OCI-LY3 (cell line): ENCODE results near the gene NT5M.
"Not testable (repeated sequence)": the region's sequence is repeated elsewhere in the genome, so short reads cannot be mapped to it uniquely, and the experiment has no call there.

ENCODE experiments used
- H2AFZ ChIP-seq: fragments of 200-600, 300-600 bp; shearing (Covaris generic); 2 replicates; pipeline ENCODE4 v1.6.0; 2014; ENCODE audit warnings: antibody characterized with exemption, low read depth, low read length
- H3K27ac ChIP-seq: fragments of 200-600, 300-600 bp; sonication (generic); 2 replicates; pipeline ENCODE4 v1.5.1; 2014; ENCODE audit warnings: mild to moderate bottlenecking, low read length, moderate library complexity, mixed read lengths
- H3K27me3 ChIP-seq: fragments of 200-600, 300-600 bp; sonication (generic); 2 replicates; pipeline ENCODE4 v1.6.1; 2014; ENCODE audit warnings: low read depth, low read length, mixed read lengths
- H3K36me3 ChIP-seq: fragments of 200-600, 300-600 bp; sonication (generic); replicated peaks from 2 replicates; pipeline ENCODE3; 2014; ENCODE audit warnings: low read depth, low read length, mixed read lengths
- H3K4me1 ChIP-seq: fragments of 300-600, 200-600 bp; sonication (generic); 2 replicates; pipeline ENCODE4 v1.6.1; 2014; ENCODE audit warnings: low read length, mixed read lengths
- H3K4me2 ChIP-seq: fragments of 200-600, 300-600 bp; sonication (generic); 2 replicates; pipeline ENCODE4 v1.6.1; 2014; ENCODE audit warnings: low read length, mixed read lengths
- H3K4me3 ChIP-seq: fragments of 300-600, 200-600 bp; sonication (generic); 2 replicates; pipeline ENCODE4 v1.5.1; 2014; ENCODE audit warnings: antibody characterized with exemption, mild to moderate bottlenecking, low read length, moderate library complexity
- H3K79me2 ChIP-seq: fragments of 300-600, 200-600 bp; shearing (Covaris generic); 2 replicates; pipeline ENCODE4 v1.6.1; 2014; ENCODE audit warnings: mild to moderate bottlenecking, low read length, mixed read lengths
- H3K9ac ChIP-seq: fragments of 300-600, 200-600 bp; shearing (Covaris generic); 2 replicates; pipeline ENCODE4 v1.6.0; 2014; ENCODE audit warnings: mild to moderate bottlenecking, low read length, moderate library complexity
- H3K9me3 ChIP-seq: fragments of 200-600, 300-600 bp; shearing (Covaris generic); 2 replicates; pipeline ENCODE4 v1.6.1; 2014; ENCODE audit warnings: low read length, mixed read lengths; ENCODE audit not compliant: insufficient read depth
- H4K20me1 ChIP-seq: fragments of 200-600, 300-600 bp; sonication (generic); 2 replicates; pipeline ENCODE4 v1.6.1; 2016; ENCODE audit warnings: low read length, mixed read lengths; ENCODE audit not compliant: insufficient read depth
- CTCF ChIP-seq: fragments of 200-600, 300-600 bp; sonication (generic); IDR thresholded peaks from 2 replicates; pipeline ENCODE4 v1.5.1; 2014; ENCODE audit warnings: antibody characterized with exemption, low read length, low read depth
- EZH2phosphoT487 ChIP-seq: fragments of 200-600 bp; shearing (Covaris generic); IDR thresholded peaks from 2 replicates; pipeline ENCODE4 v1.6.1; 2018; ENCODE audit warnings: antibody characterized with exemption, mixed run types, low read depth

NT5M gene

GRCh38 chr17:17381446-17382064, 78.4 kb downstream of the NT5M start:
- H3K27me3 ChIP-seq: 0 out of 2 replicates have a peak, but pooled peaks cover 3% of the 10 kb centered on the region
- H4K20me1 ChIP-seq: no peaks in the 10 kb centered on the region
- H3K36me3 ChIP-seq: no peaks in the 10 kb centered on the region
- no peaks in the 10 kb centered on the region for H3K9me3 ChIP-seq
- no peaks in the 10 kb centered on the region for H3K79me2 ChIP-seq
- no peak overlapping the region for H3K27ac ChIP-seq
- H3K4me1 ChIP-seq: no peaks in the 10 kb centered on the region
- no peak overlapping the region for H3K4me3 ChIP-seq
- no peak overlapping the region for H2AFZ ChIP-seq
- H3K4me2 ChIP-seq: no peak overlapping the region
- no peak overlapping the region for H3K9ac ChIP-seq
- TF ChIP-seq EZH2phosphoT487: no peak
- no peak for TF ChIP-seq CTCF

GRCh38 chr17:17382065-17382459, 78.9 kb downstream of the NT5M start:
- 0 out of 2 replicates have a peak, but pooled peaks cover 3% of the 10 kb centered on the region for H3K27me3 ChIP-seq
- H3K36me3 ChIP-seq: no peaks in the 10 kb centered on the region
- H3K9me3 ChIP-seq: no peaks in the 10 kb centered on the region
- no peak overlapping the region for H3K9ac ChIP-seq
- TF ChIP-seq CTCF (no peak), EZH2phosphoT487 (no peak)
- no peak overlapping the region for H2AFZ ChIP-seq
- H3K27ac ChIP-seq: no peak overlapping the region
- no peaks in the 10 kb centered on the region for H4K20me1 ChIP-seq
- H3K4me2 ChIP-seq: no peak overlapping the region
- H3K4me3 ChIP-seq: no peak overlapping the region
- H3K4me1 ChIP-seq: no peaks in the 10 kb centered on the region
- H3K79me2 ChIP-seq: no peaks in the 10 kb centered on the region

GRCh38 chr17:17382971-17383370, 79.8 kb downstream of the NT5M start:
- Histone ChIP-seq H3K4me3 (no peak overlapping the region), H3K4me1 (peaks cover 6% of the 10 kb centered on the region), H3K4me2 (no peak overlapping the region), H3K27ac (no peak overlapping the region), H3K79me2 (no peaks in the 10 kb centered on the region), H3K27me3 (0 out of 2 replicates have a peak, but pooled peaks cover 3% of the 10 kb centered on the region), H4K20me1 (no peaks in the 10 kb centered on the region), H3K36me3 (no peaks in the 10 kb centered on the region), H3K9me3 (no peaks in the 10 kb centered on the region), H2AFZ (no peak overlapping the region), H3K9ac (no peak overlapping the region)
- TF ChIP-seq CTCF (no peak), EZH2phosphoT487 (no peak)

GRCh38 chr17:17383431-17384290, 80.5 kb downstream of the NT5M start:
- H3K4me1 ChIP-seq, H2AFZ ChIP-seq, H3K27me3 ChIP-seq: not testable (repeated sequence)

More at GRCh38 chr17:17383431-17384290, 80.5 kb downstream of the NT5M start:
- H3K27ac ChIP-seq, H4K20me1 ChIP-seq, H3K36me3 ChIP-seq, H3K4me3 ChIP-seq, H3K79me2 ChIP-seq, H3K9ac ChIP-seq, H3K9me3 ChIP-seq, H3K4me2 ChIP-seq: not testable (repeated sequence)
